Epithelial cell of proximal tubule (primary cell): ENCODE data around the gene OR6B2. TPM values are rescaled to one million over a fixed set of nuclear protein-coding genes. Genes with fewer than 3 reads are reported as not detected.
A peak's percentile ranks its signal among the peaks of the same experiment; 100 is the strongest.

Experiments used
- DNase-seq: peaks from one replicate; pipeline ENCODE4 v3.0.0-alpha.2; 2011; ENCODE audit warnings: low read depth
- H3K4me3 ChIP-seq: 2 replicates; pipeline ENCODE4 v1.5.1; 2011; ENCODE audit warnings: low read depth, mild to moderate bottlenecking, low read length
- CTCF ChIP-seq: conservative IDR thresholded peaks from 2 replicates; pipeline ENCODE4 v1.5.1; 2012; ENCODE audit warnings: low read depth, mild to moderate bottlenecking, low read length
- total RNA-seq: library from RNA; depleted of rRNA; stranded (reverse); fragments of >200 nt; gene quantifications from 2 replicates; pipeline ENCODE4 v1.2.3, GENCODE V29; 2015

Gene OR6B2
- total RNA-seq, 1 donor from 2014 or later: not detected

- DNase-seq: no peak
- no peak overlapping the region for H3K4me3 ChIP-seq
- TF ChIP-seq CTCF: no peak
Observed at GRCh38 chr2:240041363-240041762, 11.1 kb upstream of the OR6B2 start.

GRCh38 chr2:240037358-240037757, 7.1 kb upstream of the OR6B2 start:
- DNase-seq: no peak
- no peak overlapping the region for H3K4me3 ChIP-seq
- TF ChIP-seq CTCF: no peak

DNA sequence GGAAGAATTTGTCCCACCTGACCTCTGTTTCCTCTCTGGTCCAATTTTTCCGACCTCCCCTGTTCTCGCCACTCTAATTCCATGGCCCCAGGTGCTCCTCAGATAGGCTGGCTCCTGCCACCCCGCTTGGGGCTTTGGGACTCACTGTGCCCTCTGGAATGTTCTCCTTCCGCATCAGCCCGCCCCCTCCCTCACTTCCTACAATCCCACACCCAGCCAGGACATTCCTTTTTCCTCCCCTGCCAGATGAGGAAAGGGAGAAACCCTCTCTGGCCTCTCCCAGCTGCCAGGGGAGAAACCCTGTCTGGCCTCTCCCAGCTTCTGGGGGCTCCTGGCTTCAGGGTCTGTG, 3.1 kb upstream of the OR6B2 start:
- H3K4me3 ChIP-seq: no peak overlapping the region
- no peak for TF ChIP-seq CTCF
- DNase-seq: no peak

DNA sequence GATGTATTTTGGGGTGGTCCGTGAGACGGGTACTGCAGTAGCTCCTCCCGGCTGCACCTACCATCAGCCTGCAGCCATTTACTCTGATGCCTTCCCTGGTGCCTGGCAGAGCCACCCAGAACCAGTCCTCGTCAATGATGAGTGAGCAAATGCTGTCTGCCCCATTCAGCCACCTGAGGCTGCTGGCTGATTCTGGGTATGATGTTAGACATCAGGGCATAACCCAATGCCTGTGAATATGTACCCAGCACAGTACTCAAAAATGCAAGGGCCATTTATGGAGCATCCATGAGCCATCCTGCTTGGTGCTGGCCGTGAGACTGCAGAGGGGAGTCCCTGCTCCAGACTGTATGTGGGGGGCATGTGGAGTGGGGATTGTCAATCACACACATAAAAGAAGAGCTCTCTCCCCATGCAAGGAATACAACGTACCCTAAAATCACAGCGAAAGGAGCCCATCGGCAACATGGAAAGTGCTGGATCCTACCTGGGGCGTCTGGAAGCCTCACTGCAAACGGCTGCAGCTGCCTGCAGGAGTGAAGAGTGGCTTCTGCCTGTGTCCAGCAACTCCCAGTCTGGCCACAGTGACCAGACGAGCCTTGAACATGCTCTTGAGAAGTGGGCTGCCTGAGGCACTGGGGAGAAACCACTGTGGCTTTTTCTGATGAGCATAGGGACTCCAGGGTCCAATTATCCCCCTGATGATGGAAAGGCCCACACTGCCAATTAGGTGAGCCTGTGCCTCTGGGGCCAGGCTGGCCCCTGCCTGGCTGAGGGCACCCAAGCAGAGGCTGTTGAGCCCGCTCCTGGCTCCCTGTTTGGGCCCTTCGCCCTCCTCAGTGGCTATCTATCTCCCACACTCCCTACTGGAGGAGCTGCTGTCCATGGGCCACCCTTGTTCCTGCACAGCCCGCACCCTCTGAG, 2.4 kb upstream of the OR6B2 start:
- no peak for DNase-seq
- no peak for TF ChIP-seq CTCF
- no peak overlapping the region for H3K4me3 ChIP-seq

- no peak for TF ChIP-seq CTCF
- peak overlapping the region; percentile 86 for H3K4me3 ChIP-seq
- no peak for DNase-seq
Observed at GRCh38 chr2:240024766-240025165, 5.5 kb downstream of the OR6B2 start.

GRCh38 chr2:240023792-240024191, 6.4 kb downstream of the OR6B2 start:
- no peak for DNase-seq
- peak overlapping the region; percentile 86 for H3K4me3 ChIP-seq
- no peak for TF ChIP-seq CTCF

GRCh38 chr2:240021488-240022104, 8.6 kb downstream of the OR6B2 start:
- H3K4me3 ChIP-seq: no peak overlapping the region
- DNase-seq: no peak
- peak; percentile 98 for TF ChIP-seq CTCF
